Mesenchymal stem cell (in vitro differentiated cells and primary cell): Measurements from ENCODE around the gene PTPRN2.
"Not testable (repeated sequence)": the region's sequence is repeated elsewhere in the genome, so short reads cannot be mapped to it uniquely, and the experiment has no call there.

ENCODE experiments used
- DNase-seq: peaks from one replicate; pipeline ENCODE4 v3.0.0-alpha.2; 2013
- H2AFZ ChIP-seq: one replicate; pipeline ENCODE4 v1.6.1; 2013; ENCODE audit warnings: low read depth, mild to moderate bottlenecking, control low read depth, inconsistent platforms, low read length, moderate library complexity
- H2AK5ac ChIP-seq: 2 replicates; pipeline ENCODE4 v1.6.1; 2013; ENCODE audit warnings: low read length, moderate library complexity, mild to moderate bottlenecking, inconsistent platforms; ENCODE audit not compliant: severe bottlenecking
- H2BK120ac ChIP-seq: one replicate; pipeline ENCODE4 v1.6.1; 2013; ENCODE audit warnings: low read depth, mild to moderate bottlenecking, inconsistent platforms, low read length, moderate library complexity
- H2BK12ac ChIP-seq, 2 experiments: one replicate each; pipeline ENCODE4 v1.6.1; 2013; ENCODE audit warnings: inconsistent platforms in 2 of 2, low read length in 2 of 2, mild to moderate bottlenecking in 2 of 2, moderate library complexity in 2 of 2, control low read depth in 1 of 2
- H2BK15ac ChIP-seq: one replicate; pipeline ENCODE4 v1.6.1; 2013; ENCODE audit warnings: mild to moderate bottlenecking, low read depth, inconsistent platforms; ENCODE audit not compliant: poor library complexity, severe bottlenecking
- H2BK5ac ChIP-seq: 2 replicates; pipeline ENCODE4 v1.6.1; 2013; ENCODE audit warnings: low read depth, mild to moderate bottlenecking, low read length, control low read depth, inconsistent platforms; ENCODE audit not compliant: poor library complexity, severe bottlenecking
- H3K14ac ChIP-seq, 2 experiments: one replicate each; pipeline ENCODE4 v1.6.1; 2013; ENCODE audit warnings: inconsistent platforms in 2 of 2, low read length in 2 of 2, control low read depth in 1 of 2, mild to moderate bottlenecking in 1 of 2, moderate library complexity in 1 of 2
- H3K18ac ChIP-seq, 2 experiments: one replicate each; pipeline ENCODE4 v1.6.1; 2013; ENCODE audit warnings: inconsistent platforms in 2 of 2, low read length in 2 of 2, control low read depth in 1 of 2, low read depth in 1 of 2, mild to moderate bottlenecking in 1 of 2
- H3K23ac ChIP-seq, 2 experiments: one replicate each; pipeline ENCODE4 v1.6.1; 2013; ENCODE audit warnings: inconsistent platforms in 2 of 2, low read length in 2 of 2, mild to moderate bottlenecking in 2 of 2, moderate library complexity in 2 of 2, control low read depth in 1 of 2
- H3K27ac ChIP-seq: 2 replicates; pipeline ENCODE4 v1.5.1; 2013; ENCODE audit warnings: mild to moderate bottlenecking, moderate library complexity, low read length, control low read depth, inconsistent platforms; ENCODE audit not compliant: poor library complexity, severe bottlenecking
- H3K27me3 ChIP-seq, 2 experiments: 2 replicates each; pipeline versions ENCODE4 v1.6.1 to v1.7.0; 2013; ENCODE audit warnings: low read length in 2 of 2, mild to moderate bottlenecking in 2 of 2, moderate library complexity in 2 of 2, control low read depth in 1 of 2, inconsistent platforms in 1 of 2; ENCODE audit not compliant: control insufficient read depth in 1 of 2, insufficient read depth in 1 of 2
- H3K36me3 ChIP-seq, 2 experiments: 2 replicates each; pipeline versions ENCODE4 v1.6.1 to v1.7.0; 2013; ENCODE audit warnings: low read length in 2 of 2, control low read depth in 1 of 2, inconsistent platforms in 1 of 2, low read depth in 1 of 2, mild to moderate bottlenecking in 1 of 2; ENCODE audit not compliant: insufficient read depth in 2 of 2, control insufficient read depth in 1 of 2
- H3K4ac ChIP-seq, 2 experiments: one replicate each; pipeline ENCODE4 v1.6.1; 2013; ENCODE audit warnings: inconsistent platforms in 2 of 2, low read length in 2 of 2, mild to moderate bottlenecking in 2 of 2, moderate library complexity in 2 of 2, control low read depth in 1 of 2, low read depth in 1 of 2
- H3K4me1 ChIP-seq: 2 replicates; pipeline ENCODE4 v1.6.1; 2013; ENCODE audit warnings: low read depth, low read length, control low read depth; ENCODE audit not compliant: control insufficient read depth, insufficient read depth
- H3K4me2 ChIP-seq: 2 replicates; pipeline ENCODE4 v1.6.1; 2013; ENCODE audit warnings: low read length, mild to moderate bottlenecking, inconsistent platforms; ENCODE audit not compliant: poor library complexity, severe bottlenecking
- H3K4me3 ChIP-seq, 2 experiments: 2 replicates each; pipeline versions ENCODE4 v1.5.1 to v1.7.0; 2013; ENCODE audit warnings: low read length in 2 of 2, mild to moderate bottlenecking in 2 of 2, control low read depth in 1 of 2, low read depth in 1 of 2; ENCODE audit not compliant: insufficient read depth in 1 of 2
- H3K79me1 ChIP-seq: replicated peaks from 2 replicates; pipeline ENCODE4 v1.6.1; 2013; ENCODE audit warnings: mild to moderate bottlenecking, control low read depth, low read length, inconsistent platforms; ENCODE audit not compliant: poor library complexity, severe bottlenecking
- H3K9ac ChIP-seq: 2 replicates; pipeline ENCODE4 v1.7.0; 2013; ENCODE audit warnings: mild to moderate bottlenecking, low read length, moderate library complexity
- H3K9me3 ChIP-seq: 2 replicates; pipeline ENCODE4 v1.7.0; 2013; ENCODE audit warnings: mild to moderate bottlenecking, low read length; ENCODE audit not compliant: control insufficient read depth
- H4K8ac ChIP-seq: one replicate; pipeline ENCODE4 v1.6.1; 2013; ENCODE audit warnings: inconsistent platforms, mild to moderate bottlenecking, low read length, moderate library complexity
- H4K91ac ChIP-seq: one replicate; pipeline ENCODE4 v1.6.1; 2013; ENCODE audit warnings: mild to moderate bottlenecking, low read length, inconsistent platforms
- WGBS: methylation state at CpG from one replicate; pipeline ENCODE4 v1.1.7; 2013; ENCODE audit warnings: mixed read lengths; 5-methylcytosine and 5-hydroxymethylcytosine counted together

The PTPRN2 gene

GRCh38 chr7:157594306-157594705, 993.3 kb downstream of the PTPRN2 start:
- Histone ChIP-seq H3K4ac (no peak overlapping the region), H2AK5ac (no peak overlapping the region)
- WGBS, result 85% methylated on average over 26 of the region's 26 CpGs

GRCh38 chr7:157593541-157593940, 994.1 kb downstream of the PTPRN2 start:
- Histone ChIP-seq H3K36me3 (no peaks in the 10 kb centered on the region), H4K8ac (no peak overlapping the region), H3K4ac (no peak overlapping the region), H3K4me3 (no peak overlapping the region), H4K91ac (no peak overlapping the region), H2BK15ac (no peak overlapping the region), H3K27me3 (no peaks in the 10 kb centered on the region), H2BK120ac (no peak overlapping the region), H3K9ac (no peak overlapping the region), H3K4me1 (no peaks in the 10 kb centered on the region), H3K79me1 (no peaks in the 10 kb centered on the region), H3K23ac (no peak overlapping the region), H3K27ac (no peak overlapping the region), H3K9me3 (no peaks in the 10 kb centered on the region), H2AFZ (no peak overlapping the region), H3K4me2 (no peak overlapping the region), H3K18ac (no peak overlapping the region), H2BK12ac (no peak overlapping the region), H2AK5ac (no peak overlapping the region), H2BK5ac (no peak overlapping the region), H3K14ac (no peak overlapping the region)
- no peak for DNase-seq
- WGBS, result 92% methylated on average over 14 of the region's 14 CpGs

More at GRCh38 chr7:157594306-157594705, 993.3 kb downstream of the PTPRN2 start:
- Histone ChIP-seq H3K4me3 (no peak overlapping the region), H3K27me3 (no peaks in the 10 kb centered on the region), H3K4me2 (no peak overlapping the region), H2BK5ac (no peak overlapping the region), H4K91ac (no peak overlapping the region), H3K18ac (no peak overlapping the region), H3K4me1 (no peaks in the 10 kb centered on the region), H3K23ac (no peak overlapping the region), H3K14ac (no peak overlapping the region), H3K36me3 (no peaks in the 10 kb centered on the region), H2BK15ac (no peak overlapping the region), H2AFZ (no peak overlapping the region), H3K79me1 (no peaks in the 10 kb centered on the region), H3K9ac (no peak overlapping the region), H2BK12ac (no peak overlapping the region), H2BK120ac (no peak overlapping the region), H4K8ac (no peak overlapping the region), H3K9me3 (no peaks in the 10 kb centered on the region), H3K27ac (no peak overlapping the region)
- no peak for DNase-seq

- not testable (repeated sequence) for H2BK15ac ChIP-seq, H3K23ac ChIP-seq, H3K4me1 ChIP-seq, H2BK5ac ChIP-seq, H3K79me1 ChIP-seq, H3K4me3 ChIP-seq, H3K36me3 ChIP-seq, DNase-seq, H3K4me2 ChIP-seq, H3K9me3 ChIP-seq, H2BK120ac ChIP-seq, H3K4ac ChIP-seq, H3K27ac ChIP-seq, H3K27me3 ChIP-seq, H3K18ac ChIP-seq, H4K91ac ChIP-seq, H3K14ac ChIP-seq, H4K8ac ChIP-seq, H2BK12ac ChIP-seq, H2AK5ac ChIP-seq, H2AFZ ChIP-seq, H3K9ac ChIP-seq
- 89% methylated on average over 31 of the region's 31 CpGs for WGBS
Observed at GRCh38 chr7:157592636-157593320, 994.8 kb downstream of the PTPRN2 start.

- Histone ChIP-seq H3K4me2 (no peak overlapping the region), H3K18ac (no peak overlapping the region), H3K4ac (no peak overlapping the region), H3K27ac (no peak overlapping the region), H4K91ac (no peak overlapping the region), H3K4me3 (no peak overlapping the region), H3K9ac (no peak overlapping the region), H3K79me1 (no peaks in the 10 kb centered on the region), H3K23ac (no peak overlapping the region), H2BK5ac (no peak overlapping the region), H3K36me3 (no peaks in the 10 kb centered on the region), H3K4me1 (no peaks in the 10 kb centered on the region), H2AFZ (no peak overlapping the region), H3K9me3 (no peaks in the 10 kb centered on the region), H3K27me3 (no peaks in the 10 kb centered on the region), H2BK120ac (no peak overlapping the region), H2AK5ac (no peak overlapping the region), H3K14ac (no peak overlapping the region), H4K8ac (no peak overlapping the region), H2BK12ac (no peak overlapping the region), H2BK15ac (no peak overlapping the region)
- DNase-seq, result no peak
- WGBS, result 75% methylated on average over 12 of the region's 13 CpGs
Observed at GRCh38 chr7:157590526-157590925, 997.1 kb downstream of the PTPRN2 start.
